HFF-Myc (cell line): ENCODE results near the gene FCHSD1.

Source experiments
- DNase-seq: peaks from one replicate; pipeline ENCODE4 v3.0.0-alpha.2; 2011; ENCODE audit warnings: low read depth; ENCODE audit errors: extremely low read depth
- H3K4me3 ChIP-seq: replicated peaks from 2 replicates; pipeline ENCODE4 v1.5.1; 2011; ENCODE audit warnings: low read depth, mild to moderate bottlenecking, control low read depth, low read length
- CTCF ChIP-seq: IDR thresholded peaks from 2 replicates; pipeline ENCODE4 v1.5.1; 2012; ENCODE audit warnings: mild to moderate bottlenecking, low read depth, low read length, control low read depth; ENCODE audit errors: missing control alignments

FCHSD1 gene

GRCh38 chr5:141590127-141590526 lies 61.1 kb downstream of the FCHSD1 start:
- no peak for TF ChIP-seq CTCF
- H3K4me3 ChIP-seq = no peak overlapping the region
- DNase-seq = no peak
